Ishikawa (cell line): ENCODE measurements around the gene ACE.

ENCODE experiments used
- EP300 ChIP-seq: IDR thresholded peaks from 2 replicates; pipeline ENCODE4 v1.6.1; 2012; ENCODE audit warnings: borderline replicate concordance
- RAD21 ChIP-seq: IDR thresholded peaks from 2 replicates; pipeline ENCODE4 v1.6.1; 2012; ENCODE audit warnings: low read depth
- TAF1 ChIP-seq: IDR thresholded peaks from 2 replicates; pipeline ENCODE4 v1.6.1; 2012; ENCODE audit warnings: low read depth, mild to moderate bottlenecking

- TF ChIP-seq RAD21 (no peak), EP300 (no peak), TAF1 (no peak)
These were observed 37.2 kb upstream of the ACE start for GRCh38 chr17:63439687-63440086.
